Limb (tissue), 2 donors: ENCODE measurements around the gene CEBPA.
"Not testable (repeated sequence)": the region's sequence is repeated elsewhere in the genome, so short reads cannot be mapped to it uniquely, and the experiment has no call there.

ENCODE experiments used
- DNase-seq, 2 donors: peaks; one replicate each; pipeline ENCODE4 v3.0.0-alpha.2; 2016; ENCODE audit errors: extremely low spot score in 2 of 2

The CEBPA gene

GRCh38 chr19:33325920-33326319 lies 23.6 kb upstream of the CEBPA start:
- peak; percentile 37 to 56 for DNase-seq

DNA sequence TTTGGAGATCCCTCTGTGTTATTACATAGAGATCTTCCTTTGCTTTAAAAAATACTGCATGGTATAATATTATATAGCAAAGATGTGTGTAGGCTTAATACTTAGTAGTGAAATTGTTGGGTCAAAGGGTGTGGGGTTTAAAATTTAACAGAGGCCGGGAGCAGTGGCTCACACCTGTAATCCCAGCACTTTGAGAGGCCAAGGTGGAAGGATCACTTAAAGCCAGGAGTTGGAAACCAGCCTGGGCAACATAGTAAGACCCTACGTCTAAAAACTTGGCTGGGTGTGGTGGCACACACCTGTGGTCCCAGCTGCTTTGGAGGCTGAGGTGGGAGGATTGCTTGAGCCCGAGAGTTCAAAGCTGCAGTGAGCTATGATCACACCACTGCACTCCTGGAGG lies 22.3 kb upstream of the CEBPA start:
- no peak for DNase-seq

DNA sequence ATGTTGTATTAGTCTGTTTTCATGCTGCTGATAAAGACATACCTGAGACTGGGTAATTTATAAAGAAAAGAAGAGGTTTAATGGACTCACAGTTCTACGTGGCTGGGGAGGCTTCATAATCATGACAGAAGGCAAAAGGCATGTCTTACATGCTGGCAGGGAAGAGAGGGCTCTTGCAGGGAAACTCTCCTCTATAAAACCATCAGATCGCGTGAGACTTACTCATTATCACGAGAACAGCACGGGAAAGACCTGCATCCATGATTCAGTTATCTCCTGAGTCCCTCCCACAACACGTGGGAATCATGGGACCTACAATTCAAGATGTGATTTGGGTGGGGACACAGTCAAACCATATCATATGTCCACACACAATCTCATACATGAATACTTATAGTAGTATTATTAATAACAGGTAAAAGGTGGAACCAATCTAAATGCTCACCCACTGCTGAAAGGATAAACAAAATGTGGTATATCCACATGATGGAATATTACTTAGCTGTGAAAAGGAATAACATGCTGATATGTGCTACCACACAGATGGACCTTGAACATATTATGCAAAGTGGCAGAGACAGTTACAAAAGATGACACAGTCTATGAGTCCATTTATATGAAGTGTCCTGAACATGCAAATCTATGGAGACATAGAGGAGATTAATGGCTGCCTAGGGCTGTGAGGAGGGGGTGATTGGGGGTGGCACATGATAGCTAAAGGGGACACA lies 20.9 kb upstream of the CEBPA start:
- no peak for DNase-seq

GRCh38 chr19:33320636-33321035 lies 18.3 kb upstream of the CEBPA start:
- no peak for DNase-seq

- DNase-seq: not testable (repeated sequence)
Observed at GRCh38 chr19:33317991-33318390, 15.7 kb upstream of the CEBPA start.

DNA sequence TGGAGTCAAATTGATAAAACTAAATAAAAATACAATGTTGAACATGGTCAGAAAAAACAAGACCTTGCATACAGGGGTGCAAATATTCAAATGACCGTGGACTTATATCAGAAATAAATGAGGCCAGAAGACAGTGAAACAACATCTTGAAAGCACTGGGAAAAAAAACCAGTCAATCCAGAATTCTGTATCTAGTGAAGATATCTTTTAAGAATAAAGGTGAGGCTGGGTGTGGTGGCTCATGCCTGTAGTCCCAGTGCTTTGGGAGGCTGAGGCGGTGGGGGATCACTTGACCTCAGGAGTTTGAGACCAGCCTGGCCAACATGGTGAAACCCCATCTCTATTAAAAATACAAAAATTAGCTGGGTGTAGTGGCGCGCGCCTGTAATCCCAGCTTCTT lies 15.2 kb upstream of the CEBPA start:
- DNase-seq: no peak

DNA sequence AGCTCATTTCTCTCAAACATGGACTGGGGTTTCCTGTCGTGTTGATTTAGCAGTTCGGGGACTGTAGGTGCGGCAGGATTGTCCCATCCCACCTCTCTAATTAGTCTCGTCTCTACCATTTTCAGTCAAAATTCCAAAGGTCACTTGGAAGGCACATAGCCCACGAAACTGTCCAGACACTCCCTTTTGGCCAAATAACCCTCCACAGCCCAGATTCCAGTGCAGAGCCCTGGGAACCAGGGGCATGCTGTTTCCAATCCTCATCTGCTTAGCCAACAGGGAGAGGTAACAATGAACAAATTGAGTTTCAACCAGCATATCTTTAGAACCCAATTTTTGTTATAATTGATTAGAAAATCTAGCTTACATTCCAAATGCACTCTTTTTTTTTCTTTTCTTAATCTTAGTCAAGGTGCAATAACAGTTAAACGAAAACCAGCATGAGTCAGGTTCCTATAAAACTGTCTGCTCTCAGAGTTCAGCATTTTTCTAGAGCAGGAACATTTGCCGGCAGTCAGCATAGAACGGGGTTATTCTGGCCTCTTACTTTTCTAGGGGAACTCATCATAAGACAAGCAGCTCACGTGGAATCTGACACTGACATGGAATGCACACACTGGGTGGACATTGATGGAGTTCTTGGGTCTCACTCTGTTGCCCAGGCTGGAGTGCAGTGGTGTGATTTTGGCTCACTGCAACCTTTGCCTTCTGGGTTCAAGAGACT lies 14.4 kb upstream of the CEBPA start:
- DNase-seq: no peak

- DNase-seq: not testable (repeated sequence)
Observed at GRCh38 chr19:33312808-33313207, 10.5 kb upstream of the CEBPA start.

DNA sequence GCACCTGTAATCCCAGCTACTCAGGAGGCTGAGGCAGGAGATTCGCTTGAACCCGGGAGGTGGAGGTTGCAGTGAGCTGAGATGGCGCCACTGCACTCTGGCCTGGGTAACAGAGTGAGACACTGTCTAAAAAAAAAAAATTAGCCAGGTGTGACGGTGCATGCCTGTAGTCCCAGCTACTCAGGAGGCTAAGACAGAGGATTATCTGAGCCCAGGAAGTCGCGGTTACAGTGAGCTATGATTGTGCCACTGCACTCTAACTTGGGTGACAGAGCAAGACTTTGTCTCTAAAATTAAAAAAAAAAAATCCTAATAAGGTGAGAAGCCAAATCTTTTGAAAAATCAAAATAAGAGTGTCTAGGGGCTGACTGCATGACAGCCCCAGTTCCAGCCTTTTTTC lies 9.7 kb upstream of the CEBPA start:
- no peak for DNase-seq

DNA sequence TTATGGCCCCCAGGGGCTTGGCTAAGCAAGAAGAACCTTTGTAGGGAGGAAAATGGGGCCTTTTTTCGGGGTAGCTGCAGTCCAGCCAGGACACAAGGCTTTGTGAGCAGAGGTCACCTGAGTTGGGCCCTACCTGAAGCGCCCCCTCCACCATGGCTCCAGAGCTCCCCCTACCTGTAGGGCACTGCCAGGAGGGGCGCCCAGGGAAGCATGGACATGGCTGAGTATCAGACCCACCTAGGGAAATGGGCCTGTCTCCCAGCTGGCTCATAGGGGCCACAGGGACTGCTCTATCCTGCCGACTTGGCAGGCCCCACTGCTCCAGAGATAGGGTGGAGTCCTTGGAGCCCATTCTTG lies 9.0 kb upstream of the CEBPA start:
- DNase-seq: no peak

DNA sequence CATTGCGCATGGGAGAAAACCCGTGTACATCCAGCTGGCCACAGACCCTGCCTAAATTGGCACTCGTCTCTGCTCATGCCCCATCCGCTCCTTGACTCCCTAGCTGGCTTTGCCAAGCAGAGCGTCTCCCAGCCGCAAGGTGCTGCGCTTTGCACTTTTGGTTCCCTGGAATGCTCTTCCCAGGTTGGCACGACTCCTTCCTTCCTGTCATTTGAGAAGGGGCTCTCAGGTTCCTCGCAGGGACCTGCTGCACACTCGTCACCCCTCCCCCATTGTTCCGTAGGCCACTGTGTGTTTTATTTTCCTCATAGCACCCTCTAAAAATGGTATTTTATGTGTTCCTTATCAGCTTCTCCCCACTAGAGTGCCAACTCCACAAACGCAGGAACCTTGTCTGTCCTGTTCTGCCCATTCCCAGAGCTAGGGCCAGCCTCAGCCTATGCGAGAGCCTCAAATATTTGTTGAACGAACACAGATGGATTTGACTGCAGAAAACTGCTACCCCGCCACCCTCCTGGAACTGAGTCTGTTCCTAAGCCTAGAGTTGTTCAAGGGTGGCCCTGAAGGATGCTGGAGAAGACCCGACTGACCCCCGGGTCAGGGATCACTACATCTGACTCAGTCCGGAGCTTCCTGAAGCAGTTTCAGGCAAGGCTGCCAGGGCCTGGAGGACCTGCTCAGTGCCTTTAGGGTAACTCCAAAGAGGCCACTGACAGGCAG lies 8.4 kb upstream of the CEBPA start:
- no peak for DNase-seq

DNA sequence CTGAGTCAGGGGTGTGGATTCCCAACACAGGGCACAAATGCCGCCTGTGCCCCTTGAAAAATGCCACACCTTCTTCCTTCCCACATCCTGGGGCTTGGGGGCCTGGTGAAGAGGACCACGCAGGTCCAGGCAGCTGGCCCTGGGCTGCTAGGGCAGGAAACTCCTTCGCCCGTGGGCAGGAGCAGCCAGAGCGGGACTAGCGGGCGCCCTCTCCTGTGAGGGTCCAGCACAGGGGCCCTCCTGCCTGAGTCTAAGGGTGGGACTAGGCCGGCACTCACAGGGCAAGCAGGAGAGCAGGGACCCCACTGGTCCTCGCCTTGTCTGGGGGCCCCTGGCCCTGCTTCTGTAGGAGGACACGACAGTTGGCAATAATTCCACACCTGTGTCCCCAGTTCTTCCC lies 7.5 kb upstream of the CEBPA start:
- no peak for DNase-seq

- no peak for DNase-seq
Observed at GRCh38 chr19:33306853-33307792, 4.8 kb upstream of the CEBPA start.

DNA sequence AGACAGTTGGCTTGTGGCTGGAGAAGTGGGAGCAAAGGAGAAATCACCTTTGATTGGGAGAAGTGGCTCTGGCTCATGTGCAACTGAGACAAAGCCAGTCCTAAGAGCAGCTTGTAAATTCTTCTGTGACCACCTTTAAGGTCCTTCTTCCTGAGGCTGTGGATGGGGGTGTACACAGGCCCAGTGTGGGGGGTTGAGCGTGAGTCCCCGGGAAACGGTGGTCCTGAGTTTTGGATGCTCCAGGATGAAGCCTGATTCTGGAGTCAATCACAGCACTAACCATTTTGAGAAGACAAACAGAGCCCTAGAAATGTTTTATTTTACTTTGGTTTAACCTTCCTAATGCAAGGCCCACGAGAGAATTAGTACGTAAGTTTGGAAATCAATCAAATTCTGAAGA lies 3.9 kb upstream of the CEBPA start:
- no peak for DNase-seq

- no peak for DNase-seq
Observed at GRCh38 chr19:33304760-33305647, 2.7 kb upstream of the CEBPA start.

GRCh38 chr19:33304371-33304759 lies 2.0 kb upstream of the CEBPA start:
- DNase-seq: no peak

DNA sequence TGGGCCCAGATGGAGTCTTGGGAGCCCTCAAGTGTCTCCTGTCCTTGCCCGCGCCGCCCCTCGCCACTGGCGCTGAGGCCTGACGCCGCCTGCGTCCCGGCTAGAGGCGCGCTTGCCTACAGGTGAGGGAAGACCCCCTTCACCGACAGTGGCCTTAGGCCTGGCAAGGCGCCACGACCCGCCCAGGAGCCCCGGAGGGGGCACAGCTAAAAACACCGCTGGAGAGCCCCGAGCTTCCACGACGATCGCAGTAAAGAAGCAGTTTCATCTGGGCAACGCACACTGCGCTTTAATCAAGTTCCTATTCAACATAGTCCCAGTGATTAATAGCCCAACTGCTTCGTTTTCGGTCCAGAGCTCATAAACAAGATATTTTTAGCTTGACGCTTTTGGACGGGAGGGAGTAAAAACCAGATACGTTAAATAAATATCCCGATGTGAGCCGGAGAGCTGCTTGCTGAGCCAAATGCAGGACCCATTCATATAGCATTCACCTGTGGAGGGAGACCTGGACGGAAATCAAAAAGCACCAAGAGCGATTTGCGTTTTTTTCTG lies 1.5 kb upstream of the CEBPA start:
- DNase-seq: peak; percentile 26 to 61

- peak; percentile 31 to 74 for DNase-seq
Observed at GRCh38 chr19:33302974-33303790, 848 bp upstream of the CEBPA start.

DNA sequence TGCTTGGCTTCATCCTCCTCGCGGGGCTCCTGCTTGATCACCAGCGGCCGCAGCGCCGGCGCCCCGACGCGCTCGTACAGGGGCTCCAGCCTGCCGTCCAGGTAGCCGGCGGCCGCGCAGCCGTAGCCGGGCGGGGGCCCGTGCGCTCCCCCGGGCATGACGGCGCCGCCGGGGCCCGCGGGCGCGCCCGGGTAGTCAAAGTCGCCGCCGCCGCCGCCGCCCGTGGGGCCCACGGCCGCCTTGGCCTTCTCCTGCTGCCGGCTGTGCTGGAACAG lies 497 bp downstream of the CEBPA start:
- DNase-seq: no peak
